Kidney epithelial cell (primary cell): ENCODE measurements around the gene RNU7-1. TPM values are rescaled to one million over a fixed set of nuclear protein-coding genes. Genes with fewer than 3 reads are reported as not detected.

ENCODE experiments used
- DNase-seq: peaks from one replicate; pipeline ENCODE4 v3.0.0-alpha.2; 2010; ENCODE audit warnings: low read depth
- H3K27me3 ChIP-seq: 2 replicates; pipeline ENCODE4 v1.6.0; 2011; ENCODE audit warnings: low read length; ENCODE audit not compliant: control insufficient read depth, insufficient read depth
- H3K36me3 ChIP-seq: 2 replicates; pipeline ENCODE4 v1.5.1; 2011; ENCODE audit warnings: low read length; ENCODE audit not compliant: control insufficient read depth, insufficient read depth
- H3K4me3 ChIP-seq: 2 replicates; pipeline ENCODE4 v1.5.1; 2011; ENCODE audit warnings: low read depth, mild to moderate bottlenecking, control low read depth, low read length
- CTCF ChIP-seq: IDR thresholded peaks from 2 replicates; pipeline ENCODE4 v1.5.1; 2011; ENCODE audit warnings: mild to moderate bottlenecking, moderate library complexity, low read length, control low read depth, inconsistent platforms; ENCODE audit not compliant: insufficient read depth, poor library complexity, severe bottlenecking
- total RNA-seq: library from RNA; depleted of rRNA; stranded (reverse); fragments of >200 nt; gene quantifications from 2 replicates; pipeline ENCODE4 v1.2.3, GENCODE V29; 2015

RNU7-1 gene
- total RNA-seq, 1 donor from 2014 or later = not detected

GRCh38 chr12:6957741-6958608 is 14.4 kb downstream of the RNU7-1 start:
- DNase-seq = no peak
- no peak overlapping the region for H3K4me3 ChIP-seq
- H3K27me3 ChIP-seq = no peaks in the 10 kb centered on the region
- no peak for TF ChIP-seq CTCF
- H3K36me3 ChIP-seq = no peaks in the 10 kb centered on the region

GRCh38 chr12:6958609-6959057 is 15.0 kb downstream of the RNU7-1 start:
- DNase-seq = no peak
- TF ChIP-seq CTCF = no peak
- H3K36me3 ChIP-seq = no peaks in the 10 kb centered on the region

DNA sequence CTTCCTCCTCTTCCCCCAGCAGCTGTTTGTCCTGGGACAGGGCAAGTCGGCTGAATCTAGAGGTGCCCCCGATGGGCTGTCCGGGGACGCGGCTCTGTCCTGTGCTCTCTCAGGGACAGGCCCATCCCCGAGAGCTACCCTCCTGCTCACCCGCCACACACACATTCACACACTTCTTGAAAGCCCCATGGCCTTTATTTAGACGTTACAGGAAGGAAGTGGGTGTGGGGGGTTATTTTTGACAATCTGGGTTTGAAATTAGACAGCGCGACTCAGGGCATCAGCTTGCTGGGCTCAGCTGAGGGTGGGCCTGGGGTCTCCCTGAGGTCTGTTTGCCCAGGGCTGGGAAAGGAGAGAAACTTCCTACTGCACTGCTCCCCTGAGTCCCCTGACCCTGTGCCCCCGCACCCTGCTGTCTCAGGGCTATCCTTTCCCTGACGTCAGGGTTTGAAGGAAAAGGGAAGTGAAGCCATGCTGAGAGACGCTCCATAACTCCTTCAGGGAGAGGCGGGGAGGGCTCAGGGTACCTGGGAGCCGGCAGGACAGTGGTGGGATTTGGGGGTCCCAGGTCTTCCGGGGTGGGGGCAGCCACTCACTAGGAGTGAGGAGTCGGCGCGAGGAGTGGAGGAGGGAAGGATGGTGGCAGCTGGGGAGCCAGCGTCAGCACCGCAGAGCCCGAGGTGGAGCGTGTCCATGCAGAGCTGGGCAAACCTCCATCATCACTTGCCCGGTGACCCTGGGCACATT is 15.6 kb downstream of the RNU7-1 start:
- TF ChIP-seq CTCF = no peak
- no peak overlapping the region for H3K4me3 ChIP-seq
- DNase-seq = no peak
- H3K36me3 ChIP-seq = no peaks in the 10 kb centered on the region
- no peaks in the 10 kb centered on the region for H3K27me3 ChIP-seq

More at GRCh38 chr12:6958609-6959057, 15.0 kb downstream of the RNU7-1 start:
- Histone ChIP-seq H3K4me3 (no peak overlapping the region), H3K27me3 (no peaks in the 10 kb centered on the region)

- Histone ChIP-seq H3K4me3 (no peak overlapping the region), H3K27me3 (no peaks in the 10 kb centered on the region), H3K36me3 (no peaks in the 10 kb centered on the region)
- no peak for DNase-seq
- no peak for TF ChIP-seq CTCF
These were observed 16.4 kb downstream of the RNU7-1 start for GRCh38 chr12:6959805-6960592.

DNA sequence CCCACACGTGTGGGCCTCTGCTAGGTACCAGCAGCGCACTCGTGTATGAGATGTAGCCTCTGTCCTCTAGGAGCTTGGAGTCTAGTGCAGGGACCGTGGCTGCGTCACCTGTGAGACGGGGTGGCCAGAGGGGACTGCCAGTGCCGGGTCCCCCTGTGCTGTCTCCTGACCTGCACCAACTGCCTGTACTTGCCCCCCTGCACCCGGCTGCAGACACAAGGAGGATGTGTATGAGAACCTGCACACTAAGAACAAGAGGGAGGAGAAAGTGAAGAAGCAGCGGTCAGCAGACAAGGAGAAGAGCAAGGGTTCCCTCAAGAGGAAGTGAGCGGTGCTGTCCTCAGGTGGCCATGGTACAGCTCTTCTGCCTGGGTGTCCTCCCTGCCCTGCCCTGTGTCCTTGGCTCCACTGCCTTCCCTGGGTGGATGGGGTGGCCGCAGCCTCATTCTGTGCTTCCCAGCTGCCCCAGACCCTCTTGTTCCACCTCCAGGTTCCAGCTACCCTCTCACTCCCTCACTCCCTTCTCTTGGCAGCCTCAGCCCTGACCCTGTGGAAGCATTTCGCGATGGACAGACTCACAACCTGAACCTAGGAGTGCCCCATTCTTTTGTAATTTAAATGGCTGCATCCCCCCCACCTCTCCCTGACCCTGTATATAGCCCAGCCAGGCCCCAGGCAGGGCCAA is 17.1 kb downstream of the RNU7-1 start:
- no peak for DNase-seq
- no peak overlapping the region for H3K4me3 ChIP-seq
- no peak for TF ChIP-seq CTCF

More for the DNA sequence above, 17.1 kb downstream of the RNU7-1 start:
- Histone ChIP-seq H3K27me3 (no peaks in the 10 kb centered on the region), H3K36me3 (no peaks in the 10 kb centered on the region)
